NOMO-1 treated with DMSO at 0.1 percent for 48 hours (cell line): ENCODE measurements around the gene CCDC148.
A peak's percentile ranks its signal among the peaks of the same experiment; 100 is the strongest.

Source experiments
- DNase-seq: peaks from one replicate; lab custom pipeline; 2025; ENCODE audit not compliant: unreplicated experiment; lab: John Stamatoyannopoulos, UW

The CCDC148 gene

DNA sequence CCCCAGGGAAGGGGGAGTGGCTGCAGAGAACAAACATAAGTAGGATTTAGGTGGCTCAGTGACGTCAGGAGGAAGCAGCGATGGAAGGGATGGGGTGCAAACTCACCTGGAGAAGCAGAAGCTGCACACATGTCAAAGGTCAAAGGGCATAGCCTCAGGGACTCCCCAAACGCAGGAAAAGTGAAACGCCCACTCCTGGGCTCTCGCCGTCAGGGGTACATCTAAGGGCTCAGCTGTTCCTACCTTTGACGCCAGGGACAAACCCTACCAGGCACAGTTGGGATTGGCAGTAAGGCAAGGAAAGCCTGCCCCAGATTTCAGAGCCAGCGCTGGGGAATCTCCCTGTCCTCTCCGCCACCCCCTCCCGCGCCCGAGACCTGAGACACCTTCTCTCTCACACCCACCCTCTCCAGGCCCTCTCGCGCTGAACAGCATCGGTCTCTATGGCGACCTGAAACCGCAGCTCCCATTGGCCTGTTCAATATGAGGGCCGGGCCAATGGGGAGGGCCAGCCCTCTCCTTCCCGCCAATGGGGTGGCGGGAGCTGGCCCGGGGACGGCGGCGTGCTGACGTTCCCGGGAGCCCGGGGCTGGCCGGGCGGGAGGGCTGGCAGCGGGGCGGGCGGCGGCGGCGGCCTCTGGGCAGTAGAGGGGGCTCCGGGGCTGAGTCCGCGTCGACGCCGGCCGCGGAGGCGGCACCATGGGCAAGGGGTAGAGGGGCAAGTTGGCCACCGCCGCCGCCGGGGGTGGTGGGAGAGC lies at the start of gene CCDC148, which contains the start of gene PKP4:
CCDC148 (minus strand) TSS at position 445 of the 758 bp plus-strand sequence; CDS start at position 131, 314 bp downstream.
PKP4 (plus strand) TSS at position 644 of the 758 bp plus-strand sequence. CDS start 76,233 bp downstream, outside the sequence.
- DNase-seq: peak; percentile 93

DNA sequence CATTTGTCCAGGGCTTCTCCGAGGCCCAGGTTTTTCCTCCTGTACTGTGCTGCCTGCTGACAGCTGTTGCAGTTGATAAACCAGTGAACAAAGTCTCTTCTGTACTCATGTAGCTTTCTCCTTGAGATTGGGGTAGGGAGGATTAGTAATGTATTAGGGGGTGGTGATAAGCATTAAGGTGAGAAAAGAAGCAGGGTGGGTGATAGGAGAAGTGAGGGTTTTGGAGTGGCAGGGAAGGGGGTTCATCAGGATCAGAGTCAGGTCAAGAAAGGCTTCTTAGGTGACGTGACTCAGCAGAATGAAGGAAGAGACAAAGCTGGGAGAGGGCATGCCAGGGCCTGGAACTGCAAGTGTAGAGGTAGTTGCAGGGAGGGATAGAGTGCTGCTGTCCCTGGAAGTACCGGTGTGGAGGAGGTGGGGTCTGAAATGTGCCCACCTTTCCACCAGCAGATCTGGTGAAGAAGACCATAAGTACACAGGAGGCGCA lies 48.9 kb upstream of the CCDC148 start:
- no peak for DNase-seq

DNA sequence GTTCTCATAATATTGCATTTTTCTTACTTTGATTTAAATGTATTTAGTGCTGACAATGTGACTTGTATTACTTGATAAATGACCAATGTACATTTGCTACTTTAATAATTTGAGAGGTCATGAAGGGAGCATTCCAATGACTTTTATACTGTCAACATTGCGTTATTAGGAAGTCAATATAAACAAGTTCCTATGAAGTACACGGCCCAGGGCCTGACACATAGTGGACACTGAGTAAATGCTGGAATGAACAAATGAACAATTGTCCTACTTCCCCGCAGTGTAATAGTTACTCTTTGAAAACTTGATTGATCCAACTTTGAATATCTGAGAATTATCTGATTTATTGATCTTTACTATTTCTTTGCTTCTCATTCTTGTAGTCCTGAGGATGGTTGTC lies 47.5 kb upstream of the CCDC148 start:
- no peak for DNase-seq

DNA sequence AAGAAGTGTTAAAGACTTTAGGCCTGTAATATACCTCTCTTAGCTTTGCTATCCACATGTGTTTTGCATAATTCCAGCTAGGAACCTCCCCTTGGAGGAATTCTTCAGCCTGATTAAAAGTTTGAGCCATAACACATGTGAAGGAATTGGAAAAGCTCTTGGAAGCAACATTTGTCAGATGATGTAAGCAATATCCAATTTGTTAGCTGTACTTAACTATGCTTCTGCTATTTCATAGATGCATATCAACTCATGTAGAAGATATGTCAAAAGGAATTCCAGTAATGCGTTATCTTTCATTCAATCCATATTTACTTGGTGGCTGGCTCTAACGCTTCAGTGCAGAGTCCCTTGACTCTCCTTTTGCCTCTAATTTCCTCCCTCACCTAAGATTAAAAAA lies 46.4 kb upstream of the CCDC148 start:
- no peak for DNase-seq

DNA sequence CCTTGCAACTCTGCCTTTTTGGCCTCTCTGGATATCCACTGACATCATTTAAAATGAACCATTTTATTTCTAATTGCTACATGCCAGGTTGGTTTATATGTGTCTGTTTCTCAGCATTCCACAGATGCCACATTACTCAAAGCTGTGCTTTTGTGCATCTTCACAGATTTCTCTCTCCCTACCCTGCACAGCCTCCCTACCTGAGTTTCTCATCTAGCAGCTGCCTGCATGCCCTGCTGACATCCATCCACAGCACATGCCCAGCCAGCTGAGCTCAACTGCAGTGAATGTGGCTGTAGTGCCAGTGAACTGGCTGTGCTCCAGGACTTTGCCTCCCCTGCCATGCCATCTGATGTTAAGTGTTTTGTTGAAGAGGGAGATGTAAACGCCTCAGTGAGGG lies 44.7 kb upstream of the CCDC148 start:
- DNase-seq: no peak

DNA sequence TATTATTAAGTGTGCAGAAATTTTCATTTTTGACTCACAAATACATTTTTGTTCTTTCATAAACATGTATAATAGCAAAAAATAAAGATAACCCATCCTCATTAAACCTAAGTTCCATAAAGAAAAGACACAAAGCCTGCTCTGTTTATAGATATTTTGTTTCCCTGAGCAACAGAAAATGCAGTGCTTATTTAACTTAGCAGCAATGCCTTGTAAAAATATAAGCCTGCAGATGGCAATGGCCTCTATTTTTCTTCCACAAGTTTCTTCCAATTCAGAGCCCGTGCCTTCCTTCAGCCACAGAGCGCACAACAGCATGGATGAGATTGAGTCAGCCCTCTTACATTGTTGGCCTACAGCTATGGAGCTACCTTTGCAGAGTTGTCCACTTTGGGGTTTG lies 43.8 kb upstream of the CCDC148 start:
- no peak for DNase-seq

DNA sequence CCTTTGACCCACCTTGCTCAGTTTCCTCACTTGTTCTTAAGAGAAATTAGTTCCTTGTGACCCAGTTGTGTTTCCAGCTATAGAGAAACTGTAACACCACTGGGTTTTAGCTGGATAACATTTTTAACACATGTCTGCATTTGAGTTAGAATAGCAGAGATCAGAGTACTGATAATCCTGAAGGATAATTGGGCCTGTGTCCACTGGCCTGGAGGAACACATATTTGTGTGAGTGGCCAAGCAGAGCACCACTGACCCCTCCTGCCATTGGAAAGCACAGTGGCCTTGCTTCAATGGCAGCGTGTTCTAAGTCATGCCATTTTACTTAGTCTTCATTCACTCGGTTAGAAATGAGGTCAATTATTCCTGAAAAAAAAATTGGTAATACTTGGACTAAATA lies 42.8 kb upstream of the CCDC148 start:
- DNase-seq: no peak

DNA sequence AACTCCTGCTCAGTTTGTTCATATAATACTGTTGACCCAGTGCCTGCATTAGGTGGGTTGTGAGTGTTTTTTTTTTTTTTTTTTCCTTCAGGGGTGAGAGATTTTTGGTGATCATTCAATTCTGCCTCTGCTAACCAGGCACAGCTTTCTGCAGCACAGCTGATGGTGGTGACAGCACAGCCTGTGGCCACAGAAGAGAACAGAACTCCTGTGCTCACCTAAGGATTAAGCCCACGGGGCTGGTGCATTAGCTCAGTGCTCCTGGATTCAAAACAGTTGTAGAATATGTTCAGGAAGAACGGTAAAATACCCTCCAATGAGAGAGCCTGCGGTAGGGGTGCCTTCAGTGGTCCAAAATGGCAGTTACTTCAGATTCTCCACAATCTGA lies 42.2 kb upstream of the CCDC148 start:
- no peak for DNase-seq

DNA sequence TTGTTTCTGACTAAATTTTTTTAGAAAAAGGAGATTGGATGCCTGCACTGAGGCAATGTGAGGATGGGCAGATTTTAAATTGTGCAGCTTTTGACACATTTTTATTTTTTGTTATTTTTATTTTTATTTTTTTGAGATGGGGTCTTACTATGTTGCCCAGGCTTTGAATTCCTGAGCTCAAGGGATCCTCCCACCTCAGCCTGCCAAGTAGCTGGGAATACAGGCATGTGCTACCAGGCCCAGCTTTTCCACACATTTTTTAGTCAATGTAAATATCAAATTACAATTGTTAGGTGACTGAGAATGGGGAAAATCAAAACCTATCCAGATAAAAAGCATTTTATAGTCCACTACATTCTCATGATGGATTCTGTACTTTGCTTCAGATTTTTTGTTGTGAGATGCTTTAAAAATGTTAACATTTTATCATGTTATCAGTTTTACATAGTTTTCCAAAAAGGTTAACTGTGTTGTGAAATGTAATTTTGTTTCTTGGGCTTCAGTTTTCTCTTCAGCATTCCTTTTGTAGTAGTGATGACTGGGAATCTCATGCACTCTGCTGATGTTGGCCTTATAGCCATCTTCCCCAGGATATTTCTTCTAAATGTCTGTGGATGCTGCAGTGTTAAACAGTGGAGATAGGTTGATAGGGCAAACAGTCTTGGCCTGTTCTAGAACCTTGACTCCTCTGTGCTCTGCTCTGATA lies 41.6 kb upstream of the CCDC148 start:
- DNase-seq: no peak

DNA sequence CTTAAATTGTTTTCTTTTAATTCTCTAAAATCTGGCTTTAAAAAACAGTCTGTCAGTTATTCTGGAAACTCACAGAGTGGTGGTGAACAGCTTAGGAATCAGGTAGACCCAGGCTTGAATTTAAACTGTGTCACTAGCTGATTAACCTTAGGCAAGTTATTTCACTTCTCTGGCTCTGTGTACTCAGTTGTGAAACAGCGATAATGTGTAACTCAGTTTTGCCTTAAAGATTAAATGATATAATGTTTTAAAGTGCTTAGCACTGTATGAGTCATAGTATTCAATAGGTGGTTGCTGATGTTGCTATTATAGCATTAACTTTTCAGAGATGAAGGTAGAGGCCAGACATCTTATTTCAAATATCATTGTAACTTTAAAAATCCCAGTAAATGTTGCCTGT lies 40.9 kb upstream of the CCDC148 start:
- no peak for DNase-seq

DNA sequence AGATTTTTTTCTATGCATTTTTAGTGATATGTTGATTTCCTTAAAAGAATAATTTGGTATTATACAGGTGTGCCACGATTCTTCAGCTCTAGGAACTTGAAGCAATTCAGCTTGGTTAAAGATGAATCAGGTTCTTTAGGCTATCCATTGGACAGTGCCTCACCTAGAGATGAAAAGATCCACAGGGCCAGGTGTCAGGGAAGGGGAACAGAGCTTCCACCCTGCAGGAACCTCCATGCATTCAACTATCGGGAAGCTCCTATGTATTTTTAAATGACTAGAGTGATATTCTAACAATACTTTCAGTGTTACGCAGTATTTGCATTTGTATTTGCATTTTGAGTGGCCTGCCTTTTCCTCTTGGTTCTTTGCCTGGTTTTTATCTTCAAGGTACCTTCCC lies 40.4 kb upstream of the CCDC148 start:
- DNase-seq: no peak

DNA sequence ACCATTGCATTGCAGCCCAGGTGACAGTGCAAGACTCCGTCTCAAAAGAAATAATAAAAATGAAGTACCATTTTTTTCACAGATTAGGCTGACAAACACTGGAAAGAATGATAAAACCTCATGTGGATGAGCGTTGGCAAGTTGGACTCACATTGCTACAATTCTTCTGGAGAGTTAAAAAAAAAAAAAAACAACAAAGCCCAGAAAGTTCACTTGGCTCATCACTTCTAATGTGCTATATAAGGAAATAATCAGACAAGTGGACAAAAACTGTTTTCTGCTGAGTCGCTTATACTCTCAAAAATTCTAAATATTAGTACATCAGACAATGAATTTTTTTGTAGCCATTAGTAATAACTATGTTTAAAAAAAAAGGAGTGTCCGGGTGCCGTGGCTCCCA lies 38.6 kb upstream of the CCDC148 start:
- no peak for DNase-seq

DNA sequence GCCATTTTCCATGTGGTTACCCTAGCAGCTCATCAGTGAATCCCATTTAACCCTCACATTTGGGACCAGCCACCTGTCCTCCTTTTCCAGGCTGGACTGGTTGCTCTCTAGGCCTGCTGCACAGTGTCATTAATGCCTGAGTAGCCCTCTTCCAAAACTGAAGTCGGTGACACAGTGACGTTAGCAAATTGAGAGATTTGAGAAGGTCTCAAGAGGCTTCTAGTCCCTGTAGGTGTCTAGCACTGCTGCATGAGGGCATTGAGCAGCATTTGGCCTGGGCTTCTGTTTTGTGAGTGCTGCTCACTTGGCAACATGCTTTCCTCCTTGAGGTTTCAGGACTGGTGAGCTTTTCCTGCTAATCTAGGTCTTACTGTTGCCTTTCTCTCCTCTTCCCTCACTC lies 36.9 kb upstream of the CCDC148 start:
- no peak for DNase-seq

DNA sequence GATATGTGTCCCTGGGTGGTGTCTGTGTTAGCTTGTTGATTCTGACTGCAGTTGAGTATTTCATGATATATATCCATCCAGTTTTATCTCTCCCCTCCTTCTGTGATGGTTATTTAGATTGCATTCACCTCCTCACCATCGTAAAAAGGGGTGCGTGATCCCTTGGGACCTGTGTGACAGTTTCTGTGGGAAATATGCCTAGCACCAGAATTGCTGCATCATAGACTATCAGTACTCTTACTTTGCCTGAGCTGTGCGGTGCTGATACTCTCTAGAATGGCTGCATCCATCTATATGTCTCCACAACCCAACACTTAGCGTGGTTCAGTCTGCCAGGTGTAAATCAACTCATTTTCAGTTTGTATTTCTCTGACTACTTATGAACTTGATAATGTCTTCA lies 34.5 kb upstream of the CCDC148 start:
- DNase-seq: no peak

DNA sequence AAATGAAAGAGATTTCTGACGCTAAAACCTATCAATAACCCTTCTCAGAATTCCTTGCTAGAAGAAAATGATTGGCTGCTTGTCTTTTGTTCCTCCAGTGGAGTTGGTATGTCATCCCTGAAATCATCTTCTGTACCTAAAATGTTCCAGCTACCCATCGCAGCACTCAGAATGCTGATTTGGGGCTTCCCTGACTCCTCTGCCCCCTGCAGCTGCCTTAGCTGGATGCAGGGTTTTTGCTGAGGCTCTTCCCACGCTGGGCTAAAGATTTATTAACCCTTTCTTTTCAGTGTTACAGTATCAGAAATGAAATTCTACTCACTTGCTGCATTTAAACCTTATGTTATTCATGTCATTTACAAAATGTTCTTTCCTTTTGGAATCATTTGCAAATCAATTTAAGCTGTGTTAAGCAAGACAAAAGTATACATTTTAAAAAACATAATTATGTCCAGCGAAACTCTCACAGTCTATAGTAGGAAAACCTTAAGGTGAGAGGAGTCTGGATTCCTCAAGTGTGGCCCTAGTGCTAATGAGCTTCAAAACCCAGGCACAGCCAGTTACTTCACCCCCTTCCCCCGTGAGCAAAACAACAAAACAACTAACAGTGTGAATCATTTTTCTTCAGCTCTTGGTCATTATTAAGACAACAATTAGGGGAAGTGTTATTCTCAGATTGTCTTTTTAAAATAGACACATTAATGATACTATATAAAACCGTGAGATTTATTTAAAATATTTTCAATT lies 33.0 kb upstream of the CCDC148 start:
- DNase-seq: no peak

DNA sequence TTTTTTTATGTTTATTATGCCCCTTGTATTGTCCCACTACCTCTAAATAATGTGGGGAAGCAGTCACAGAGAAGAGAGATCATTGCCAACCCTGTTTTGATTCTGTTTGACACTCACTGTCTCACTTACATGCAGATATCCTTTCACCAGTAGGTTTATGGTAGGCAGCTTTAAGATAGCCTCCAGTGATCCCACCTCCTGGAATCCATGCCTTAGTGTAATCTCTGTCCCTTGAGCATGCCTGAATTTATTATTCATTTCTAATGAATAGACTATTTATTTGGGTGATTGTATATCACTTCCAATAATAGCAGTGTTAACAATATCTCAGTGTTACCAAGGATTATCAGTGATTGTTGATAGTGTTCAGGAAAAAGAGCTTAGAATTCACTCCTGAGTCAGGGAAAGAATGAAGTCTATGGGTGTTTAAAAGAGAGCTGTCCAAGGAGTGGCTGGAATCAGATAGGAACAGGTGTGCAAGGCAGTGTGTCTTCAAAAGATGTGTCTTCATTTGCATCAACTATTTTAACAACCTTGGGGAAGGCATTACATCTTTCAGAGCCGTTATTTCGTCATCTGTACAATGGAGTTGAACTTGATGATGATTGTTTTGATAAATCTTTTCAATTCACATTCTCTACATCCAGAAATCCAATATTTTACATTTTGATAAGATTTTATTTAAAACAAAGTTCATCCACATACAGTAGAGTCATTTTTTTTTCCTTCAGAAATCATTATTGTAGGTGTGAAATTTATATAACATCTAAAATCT lies 32.1 kb upstream of the CCDC148 start:
- DNase-seq: no peak

DNA sequence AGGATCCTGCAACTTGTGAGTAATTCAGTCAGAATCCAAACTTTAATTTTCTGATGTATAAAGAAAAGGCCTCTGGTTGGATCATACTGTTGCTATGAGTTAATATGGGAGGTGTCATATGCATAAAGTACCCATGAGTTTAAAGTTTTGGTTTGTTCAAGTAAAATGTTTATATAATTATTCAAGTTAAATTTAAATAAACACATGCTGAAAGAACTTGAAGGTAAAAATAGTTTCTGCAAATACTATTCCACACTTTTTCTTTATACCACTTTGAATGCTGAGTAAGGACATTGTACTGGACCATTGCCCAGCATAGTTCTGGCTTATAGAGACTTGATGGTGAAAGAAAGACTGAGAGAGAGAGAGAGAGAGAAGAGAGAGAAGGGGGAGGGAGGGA lies 30.9 kb upstream of the CCDC148 start:
- no peak for DNase-seq

DNA sequence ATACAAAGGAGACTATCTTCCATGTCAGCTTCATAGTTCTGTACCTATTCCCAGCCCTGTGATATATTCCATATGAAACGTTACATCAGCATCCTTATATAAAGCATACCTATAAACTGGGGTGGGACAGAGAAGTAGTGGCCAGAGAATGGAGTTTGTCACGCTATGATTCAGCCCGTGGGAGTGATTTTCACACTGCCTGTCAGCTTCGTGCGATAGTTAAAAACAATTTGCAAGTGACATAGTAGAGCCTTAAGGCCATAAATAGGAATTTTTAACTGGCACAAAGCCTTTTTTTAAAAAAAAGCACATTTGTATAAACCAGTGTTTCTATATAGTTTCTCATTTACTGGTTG lies 30.4 kb upstream of the CCDC148 start:
- DNase-seq: no peak

DNA sequence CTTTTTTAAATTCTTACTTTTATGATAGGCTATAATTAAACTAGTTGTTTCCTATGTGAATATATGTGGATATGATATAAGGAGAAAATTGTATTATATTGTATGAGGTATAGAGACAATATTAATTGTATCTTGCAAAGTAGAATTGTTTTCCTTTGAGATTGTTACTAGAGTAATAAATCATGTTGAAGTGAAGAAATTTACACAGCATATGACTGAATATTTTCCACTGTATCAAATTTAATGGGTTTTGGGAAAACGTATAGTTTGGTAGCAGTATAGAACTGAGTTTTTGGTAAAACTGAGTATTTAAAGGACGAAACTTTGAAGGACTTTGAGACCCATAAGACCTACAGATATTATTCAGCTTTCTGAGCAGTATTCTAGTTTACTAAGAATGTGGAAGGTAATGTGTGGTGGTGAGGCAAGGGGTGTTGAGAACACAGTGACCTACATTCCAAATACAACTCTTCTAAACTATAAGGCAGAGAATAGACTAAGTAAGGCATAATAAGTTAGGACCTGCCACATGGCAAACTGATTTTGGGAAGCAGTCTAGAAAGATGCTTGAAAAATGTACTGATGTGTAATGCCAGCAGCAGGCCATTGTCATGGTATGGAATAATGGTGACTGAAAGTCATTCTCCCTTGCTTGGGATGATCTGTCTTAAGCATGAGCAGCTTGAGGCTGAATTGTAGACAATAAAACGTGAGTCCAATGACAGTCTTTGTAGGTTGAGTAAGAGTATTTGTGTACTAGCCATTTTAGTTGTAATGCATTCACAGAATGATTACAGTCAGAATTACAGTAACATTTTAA lies 29.8 kb upstream of the CCDC148 start:
- no peak for DNase-seq

DNA sequence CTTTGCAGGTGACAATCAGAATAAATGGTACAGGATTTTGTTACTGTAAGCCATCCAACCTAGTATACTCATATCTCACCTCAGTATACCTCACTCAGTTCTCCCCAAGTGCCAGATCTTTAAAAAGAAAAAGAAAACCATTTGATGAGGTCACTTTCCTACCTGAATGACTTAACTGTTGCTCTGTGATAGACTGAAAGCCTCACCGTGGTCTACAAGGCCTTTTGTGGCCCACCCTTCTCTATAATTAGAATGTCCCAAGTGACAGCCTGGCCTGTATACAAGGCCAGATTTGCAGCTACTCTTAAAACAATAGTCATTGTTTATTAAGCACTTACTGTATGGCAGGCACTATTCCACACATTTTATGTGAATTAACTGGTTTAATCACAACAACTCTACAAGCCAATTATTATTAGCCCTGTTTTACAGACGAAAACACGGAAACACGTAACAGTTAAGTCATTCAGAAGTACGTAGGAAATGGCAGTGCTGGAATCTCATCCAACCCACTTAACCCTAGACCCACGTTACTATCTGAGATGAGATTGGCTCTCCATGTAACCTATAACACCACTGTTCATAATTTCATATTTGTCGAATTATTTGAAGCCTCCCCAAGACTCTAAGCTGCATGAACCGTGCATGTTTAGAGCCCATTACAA lies 28.5 kb upstream of the CCDC148 start:
- DNase-seq: no peak
